Measurements from ENCODE around the gene CLN3. TPM values are rescaled to one million over a fixed set of nuclear protein-coding genes. Genes with fewer than 3 reads are reported as not detected.

CLN3 gene
- total and polyA plus RNA-seq, 2 of the 13 experiments (the other 11 are each of a cell fraction or from before 2014, with no cell fraction given): 23.4 to 46.8 TPM

DNA sequence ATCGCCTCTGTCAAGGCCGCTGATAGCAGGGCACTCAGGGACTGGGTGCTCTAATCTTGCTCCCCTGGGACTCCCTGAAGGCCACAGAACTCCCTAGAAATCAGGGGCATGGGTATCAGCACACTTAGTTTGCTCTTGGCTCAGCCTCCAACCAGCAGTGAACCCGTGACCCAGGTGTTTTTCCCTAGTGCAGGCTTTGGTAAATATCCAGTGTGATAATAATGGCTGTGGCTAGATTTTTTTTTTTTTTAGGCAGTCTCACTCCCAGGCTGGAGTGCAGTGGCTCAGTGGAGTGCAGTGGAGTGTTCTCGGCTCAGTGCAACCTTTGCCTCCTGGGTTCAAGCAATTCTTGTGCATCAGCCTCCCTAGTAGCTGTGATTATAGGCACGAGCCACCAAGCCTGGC, 36.6 kb upstream of the CLN3 start (continued):
- TF ChIP-seq ZMAT3 (CRISPR knock-in tag; conservative IDR thresholded peaks at IDR 0.05) (no peak), ZNF670 (CRISPR knock-in tag; IDR thresholded peaks at IDR 0.05; ENCODE audit: borderline replicate concordance) (no peak), HCFC1 (IDR thresholded peaks at IDR 0.05; ENCODE audit: low read depth, low read length) (no peak), HIC2 (CRISPR knock-in tag; IDR thresholded peaks at IDR 0.05; ENCODE audit: low read depth) (no peak), ZNF841 (CRISPR knock-in tag; IDR thresholded peaks at IDR 0.05; ENCODE audit: borderline replicate concordance) (no peak), ZNF703 (CRISPR knock-in tag; IDR thresholded peaks at IDR 0.05; ENCODE audit: borderline replicate concordance) (no peak), SOX6 (IDR thresholded peaks at IDR 0.05) (no peak), SOX6 (CRISPR knock-in tag; IDR thresholded peaks at IDR 0.05) (peak; percentile 77), SAFB2 (CRISPR knock-in tag; IDR thresholded peaks at IDR 0.05; ENCODE audit: borderline replicate concordance, low read depth) (no peak), ZNF878 (CRISPR knock-in tag; IDR thresholded peaks at IDR 0.05) (peak; percentile 25; the same call in 1 of the 2 replicates), FOXO4 (CRISPR knock-in tag; conservative IDR thresholded peaks at IDR 0.05) (no peak), ZNF629 (CRISPR knock-in tag; conservative IDR thresholded peaks at IDR 0.05) (peak; percentile 61), ZFP62 (CRISPR knock-in tag; IDR thresholded peaks at IDR 0.05) (no peak), MED8 (CRISPR knock-in tag; IDR thresholded peaks at IDR 0.05; ENCODE audit: insufficient replicate concordance) (no peak), SATB2 (CRISPR knock-in tag; IDR thresholded peaks at IDR 0.05) (no peak), ZNF678 (CRISPR knock-in tag; IDR thresholded peaks at IDR 0.05) (no peak)
- TF ChIP-seq, protein P1, sequence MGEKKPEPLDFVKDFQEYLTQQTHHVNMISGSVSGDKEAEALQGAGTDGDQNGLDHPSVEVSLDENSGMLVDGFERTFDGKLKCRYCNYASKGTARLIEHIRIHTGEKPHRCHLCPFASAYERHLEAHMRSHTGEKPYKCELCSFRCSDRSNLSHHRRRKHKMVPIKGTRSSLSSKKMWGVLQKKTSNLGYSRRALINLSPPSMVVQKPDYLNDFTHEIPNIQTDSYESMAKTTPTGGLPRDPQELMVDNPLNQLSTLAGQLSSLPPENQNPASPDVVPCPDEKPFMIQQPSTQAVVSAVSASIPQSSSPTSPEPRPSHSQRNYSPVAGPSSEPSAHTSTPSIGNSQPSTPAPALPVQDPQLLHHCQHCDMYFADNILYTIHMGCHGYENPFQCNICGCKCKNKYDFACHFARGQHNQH (CRISPR knock-in tag; IDR thresholded peaks at IDR 0.05): no peak
- TF ChIP-seq, protein P2, sequence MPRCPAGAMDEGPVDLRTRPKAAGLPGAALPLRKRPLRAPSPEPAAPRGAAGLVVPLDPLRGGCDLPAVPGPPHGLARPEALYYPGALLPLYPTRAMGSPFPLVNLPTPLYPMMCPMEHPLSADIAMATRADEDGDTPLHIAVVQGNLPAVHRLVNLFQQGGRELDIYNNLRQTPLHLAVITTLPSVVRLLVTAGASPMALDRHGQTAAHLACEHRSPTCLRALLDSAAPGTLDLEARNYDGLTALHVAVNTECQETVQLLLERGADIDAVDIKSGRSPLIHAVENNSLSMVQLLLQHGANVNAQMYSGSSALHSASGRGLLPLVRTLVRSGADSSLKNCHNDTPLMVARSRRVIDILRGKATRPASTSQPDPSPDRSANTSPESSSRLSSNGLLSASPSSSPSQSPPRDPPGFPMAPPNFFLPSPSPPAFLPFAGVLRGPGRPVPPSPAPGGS (CRISPR knock-in tag; IDR thresholded peaks at IDR 0.05): no peak
- TF ChIP-seq, protein P3, sequence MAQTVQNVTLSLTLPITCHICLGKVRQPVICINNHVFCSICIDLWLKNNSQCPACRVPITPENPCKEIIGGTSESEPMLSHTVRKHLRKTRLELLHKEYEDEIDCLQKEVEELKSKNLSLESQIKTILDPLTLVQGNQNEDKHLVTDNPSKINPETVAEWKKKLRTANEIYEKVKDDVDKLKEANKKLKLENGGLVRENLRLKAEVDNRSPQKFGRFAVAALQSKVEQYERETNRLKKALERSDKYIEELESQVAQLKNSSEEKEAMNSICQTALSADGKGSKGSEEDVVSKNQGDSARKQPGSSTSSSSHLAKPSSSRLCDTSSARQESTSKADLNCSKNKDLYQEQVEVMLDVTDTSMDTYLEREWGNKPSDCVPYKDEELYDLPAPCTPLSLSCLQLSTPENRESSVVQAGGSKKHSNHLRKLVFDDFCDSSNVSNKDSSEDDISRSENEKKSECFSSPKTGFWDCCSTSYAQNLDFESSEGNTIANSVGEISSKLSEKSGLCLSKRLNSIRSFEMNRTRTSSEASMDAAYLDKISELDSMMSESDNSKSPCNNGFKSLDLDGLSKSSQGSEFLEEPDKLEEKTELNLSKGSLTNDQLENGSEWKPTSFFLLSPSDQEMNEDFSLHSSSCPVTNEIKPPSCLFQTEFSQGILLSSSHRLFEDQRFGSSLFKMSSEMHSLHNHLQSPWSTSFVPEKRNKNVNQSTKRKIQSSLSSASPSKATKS (CRISPR knock-in tag; IDR thresholded peaks at IDR 0.05): no peak
- TF ChIP-seq, protein P4, sequence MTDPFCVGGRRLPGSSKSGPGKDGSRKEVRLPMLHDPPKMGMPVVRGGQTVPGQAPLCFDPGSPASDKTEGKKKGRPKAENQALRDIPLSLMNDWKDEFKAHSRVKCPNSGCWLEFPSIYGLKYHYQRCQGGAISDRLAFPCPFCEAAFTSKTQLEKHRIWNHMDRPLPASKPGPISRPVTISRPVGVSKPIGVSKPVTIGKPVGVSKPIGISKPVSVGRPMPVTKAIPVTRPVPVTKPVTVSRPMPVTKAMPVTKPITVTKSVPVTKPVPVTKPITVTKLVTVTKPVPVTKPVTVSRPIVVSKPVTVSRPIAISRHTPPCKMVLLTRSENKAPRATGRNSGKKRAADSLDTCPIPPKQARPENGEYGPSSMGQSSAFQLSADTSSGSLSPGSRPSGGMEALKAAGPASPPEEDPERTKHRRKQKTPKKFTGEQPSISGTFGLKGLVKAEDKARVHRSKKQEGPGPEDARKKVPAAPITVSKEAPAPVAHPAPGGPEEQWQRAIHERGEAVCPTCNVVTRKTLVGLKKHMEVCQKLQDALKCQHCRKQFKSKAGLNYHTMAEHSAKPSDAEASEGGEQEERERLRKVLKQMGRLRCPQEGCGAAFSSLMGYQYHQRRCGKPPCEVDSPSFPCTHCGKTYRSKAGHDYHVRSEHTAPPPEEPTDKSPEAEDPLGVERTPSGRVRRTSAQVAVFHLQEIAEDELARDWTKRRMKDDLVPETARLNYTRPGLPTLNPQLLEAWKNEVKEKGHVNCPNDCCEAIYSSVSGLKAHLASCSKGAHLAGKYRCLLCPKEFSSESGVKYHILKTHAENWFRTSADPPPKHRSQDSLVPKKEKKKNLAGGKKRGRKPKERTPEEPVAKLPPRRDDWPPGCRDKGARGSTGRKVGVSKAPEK (CRISPR knock-in tag; IDR thresholded peaks at IDR 0.05; ENCODE audit: borderline replicate concordance): no peak

All from HepG2 (cell line).